Measurements from ENCODE around the gene TMEM178B. TPM values are rescaled to one million over a fixed set of nuclear protein-coding genes. Genes with fewer than 3 reads are reported as not detected.

The TMEM178B gene
- polyA plus RNA-seq, 1 experiment = 0.01 TPM

- no peak overlapping the region for H3K4me3 ChIP-seq (ENCODE audit: low read depth, low read length)
- POLR2A ChIA-PET = no interaction called here
- DNase-seq (ENCODE audit: low read depth, low spot score) = no peak
- no peak for TF ChIP-seq CTCF (IDR thresholded peaks at IDR 0.05; ENCODE audit: low read depth, low read length)
- CTCF ChIA-PET = no interaction called here
- no peak overlapping the region for H3K27ac ChIP-seq (ENCODE audit: low read depth, low read length)
- H3K27me3 ChIP-seq (ENCODE audit: control insufficient read depth, insufficient read depth, low read length) = no peaks in the 10 kb centered on the region
- H3K9me3 ChIP-seq (ENCODE audit: control insufficient read depth, insufficient read depth, low read length) = peaks cover 23% of the 10 kb centered on the region
Observed at GRCh38 chr7:141407893-141408292, 334.0 kb downstream of the TMEM178B start.

- ChIA-PET POLR2A (no interaction called here), CTCF (no interaction called here)
- TF ChIP-seq CTCF (IDR thresholded peaks at IDR 0.05; ENCODE audit: low read depth, low read length) = no peak
- no peaks in the 10 kb centered on the region for H3K27me3 ChIP-seq (ENCODE audit: control insufficient read depth, insufficient read depth, low read length)
- H3K27ac ChIP-seq (ENCODE audit: low read depth, low read length) = no peak overlapping the region
- no peak overlapping the region for H3K4me3 ChIP-seq (ENCODE audit: low read depth, low read length)
- H3K9me3 ChIP-seq (ENCODE audit: control insufficient read depth, insufficient read depth, low read length) = peaks cover 19% of the 10 kb centered on the region
- DNase-seq (ENCODE audit: low read depth, low spot score) = no peak
Observed at GRCh38 chr7:141408440-141408839, 334.6 kb downstream of the TMEM178B start.

GRCh38 chr7:141409219-141409618, 335.4 kb downstream of the TMEM178B start:
- Histone ChIP-seq H3K27ac (ENCODE audit: low read depth, low read length) (no peak overlapping the region), H3K4me3 (ENCODE audit: low read depth, low read length) (no peak overlapping the region), H3K9me3 (ENCODE audit: control insufficient read depth, insufficient read depth, low read length) (peaks cover 16% of the 10 kb centered on the region), H3K27me3 (ENCODE audit: control insufficient read depth, insufficient read depth, low read length) (no peaks in the 10 kb centered on the region)
- DNase-seq (ENCODE audit: low read depth, low spot score) = no peak
- CTCF ChIA-PET = no interaction called here
- POLR2A ChIA-PET = no interaction called here
- TF ChIP-seq CTCF (IDR thresholded peaks at IDR 0.05; ENCODE audit: low read depth, low read length) = no peak

- Histone ChIP-seq H3K9me3 (ENCODE audit: control insufficient read depth, insufficient read depth, low read length) (peaks cover 14% of the 10 kb centered on the region), H3K27me3 (ENCODE audit: control insufficient read depth, insufficient read depth, low read length) (no peaks in the 10 kb centered on the region), H3K4me3 (ENCODE audit: low read depth, low read length) (no peak overlapping the region), H3K27ac (ENCODE audit: low read depth, low read length) (no peak overlapping the region)
- POLR2A ChIA-PET = no interaction called here
- CTCF ChIA-PET = no interaction called here
- no peak for TF ChIP-seq CTCF (IDR thresholded peaks at IDR 0.05; ENCODE audit: low read depth, low read length)
- DNase-seq (ENCODE audit: low read depth, low spot score) = no peak
Observed at GRCh38 chr7:141409801-141410329, 336.0 kb downstream of the TMEM178B start.

GRCh38 chr7:141410353-141411000, 336.6 kb downstream of the TMEM178B start:
- ChIA-PET CTCF (no interaction called here), POLR2A (no interaction called here)
- H3K27ac ChIP-seq (ENCODE audit: low read depth, low read length) = no peak overlapping the region

More at GRCh38 chr7:141410353-141411000, 336.6 kb downstream of the TMEM178B start:
- Histone ChIP-seq H3K27me3 (ENCODE audit: control insufficient read depth, insufficient read depth, low read length) (no peaks in the 10 kb centered on the region), H3K9me3 (ENCODE audit: control insufficient read depth, insufficient read depth, low read length) (peaks cover 9% of the 10 kb centered on the region), H3K4me3 (ENCODE audit: low read depth, low read length) (no peak overlapping the region)
- no peak for TF ChIP-seq CTCF (IDR thresholded peaks at IDR 0.05; ENCODE audit: low read depth, low read length)
- DNase-seq (ENCODE audit: low read depth, low spot score) = no peak
